Hepatocyte (in vitro differentiated cells): Measurements from ENCODE around the gene DNASE2. TPM values are rescaled to one million over a fixed set of nuclear protein-coding genes. Genes with fewer than 3 reads are reported as not detected.
A peak's percentile ranks its signal among the peaks of the same experiment; 100 is the strongest.
"Not testable (repeated sequence)": the region's sequence is repeated elsewhere in the genome, so short reads cannot be mapped to it uniquely, and the experiment has no call there.

Experiments used
- DNase-seq: peaks from one replicate; pipeline ENCODE4 v3.0.0-alpha.2; 2016; ENCODE audit warnings: low spot score
- H2AFZ ChIP-seq: fragments of 200-600 bp; sonication (generic); 2 replicates; pipeline ENCODE4 v1.6.0; 2016; ENCODE audit warnings: antibody characterized with exemption, mild to moderate bottlenecking
- H3K27ac ChIP-seq: fragments of 200-600 bp; sonication (generic); 2 replicates; pipeline ENCODE4 v1.5.1; 2016; ENCODE audit warnings: mild to moderate bottlenecking
- H3K27me3 ChIP-seq: fragments of 200-600 bp; sonication (generic); 2 replicates; pipeline ENCODE4 v1.6.1; 2016
- H3K36me3 ChIP-seq: fragments of 200-600 bp; sonication (generic); replicated peaks from 2 replicates; pipeline ENCODE4 v1.5.1; 2016; ENCODE audit warnings: low read depth; ENCODE audit not compliant: insufficient read depth
- H3K4me1 ChIP-seq: fragments of 200-600 bp; sonication (generic); 2 replicates; pipeline ENCODE4 v1.5.1; 2016; ENCODE audit warnings: mild to moderate bottlenecking, moderate library complexity; ENCODE audit not compliant: insufficient read depth
- H3K4me2 ChIP-seq: fragments of 200-600 bp; sonication (generic); 2 replicates; pipeline ENCODE4 v1.6.0; 2016
- H3K4me3 ChIP-seq: fragments of 200-600 bp; sonication (generic); 2 replicates; pipeline ENCODE4 v1.5.1; 2016; ENCODE audit warnings: mild to moderate bottlenecking
- H3K79me2 ChIP-seq: fragments of 200-600 bp; sonication (generic); 2 replicates; pipeline ENCODE4 v1.6.0; 2017; ENCODE audit warnings: mild to moderate bottlenecking
- H3K9me2 ChIP-seq: fragments of 200-600 bp; sonication (generic); replicated peaks from 2 replicates; pipeline ENCODE4 v1.6.0; 2017; ENCODE audit warnings: mild to moderate bottlenecking; ENCODE audit not compliant: insufficient read depth
- H3K9me3 ChIP-seq: fragments of 200-600 bp; sonication (generic); 2 replicates; pipeline ENCODE4 v1.5.1; 2016; ENCODE audit warnings: low read depth, mild to moderate bottlenecking
- H4K20me1 ChIP-seq: fragments of 200-600 bp; sonication (generic); 2 replicates; pipeline ENCODE4 v1.6.0; 2016; ENCODE audit warnings: mild to moderate bottlenecking; ENCODE audit not compliant: insufficient read depth, poor library complexity, severe bottlenecking
- CTCF ChIP-seq: fragments of 200-600 bp; sonication (generic); IDR thresholded peaks from 2 replicates; pipeline ENCODE4 v1.5.1; 2016; ENCODE audit warnings: antibody characterized with exemption, mild to moderate bottlenecking; ENCODE audit not compliant: poor library complexity
- EZH2 ChIP-seq: fragments of 200-600 bp; sonication (generic); IDR thresholded peaks from 2 replicates; pipeline ENCODE4 v1.6.1; 2016; ENCODE audit warnings: antibody characterized with exemption, mild to moderate bottlenecking, borderline replicate concordance
- EZH2phosphoT487 ChIP-seq: fragments of 200-600 bp; sonication (generic); IDR thresholded peaks from one replicate; pipeline ENCODE4 v1.6.1; 2018; ENCODE audit warnings: antibody characterized with exemption, mild to moderate bottlenecking, low read depth, moderate library complexity; ENCODE audit not compliant: unreplicated experiment, severe bottlenecking
- WGBS: methylation state at CpG from one replicate; pipeline ENCODE4 v1.1.6; 2016; ENCODE audit warnings: low lambda C conversion rate; ENCODE audit errors: missing lambda C conversion rate; 5-methylcytosine and 5-hydroxymethylcytosine counted together
- polyA plus RNA-seq: library from polyadenylated mRNA; unstranded; fragments of >200 nt; fragmentation: Nextera tagmentation; extraction: Ambion mirVana; gene quantifications from 2 replicates; pipeline ENCODE4 v1.2.1, GENCODE V29; 2016
- total RNA-seq: library from RNA; depleted of rRNA; stranded (reverse); fragments of >200 nt; gene quantifications from 2 replicates; pipeline ENCODE4 v1.2.3, GENCODE V29; 2014

Gene DNASE2
- total and polyA plus RNA-seq, 2 experiments from 2014 or later = 25.7 to 41.3 TPM

GRCh38 chr19:12856653-12857052 is 24.6 kb downstream of the DNASE2 start:
- H3K36me3 ChIP-seq = no peaks in the 10 kb centered on the region
- H3K4me3 ChIP-seq = no peak overlapping the region
- no peak overlapping the region for H2AFZ ChIP-seq
- H3K27me3 ChIP-seq = no peaks in the 10 kb centered on the region
- H3K9me3 ChIP-seq = no peaks in the 10 kb centered on the region
- TF ChIP-seq EZH2 (no peak), CTCF (no peak), EZH2phosphoT487 (no peak)
- no peaks in the 10 kb centered on the region for H3K79me2 ChIP-seq
- H3K9me2 ChIP-seq = no peaks in the 10 kb centered on the region
- H3K4me2 ChIP-seq = no peak overlapping the region
- H3K27ac ChIP-seq = no peak overlapping the region
- H4K20me1 ChIP-seq = no peaks in the 10 kb centered on the region
- WGBS = 79% methylated on average over 1 of the region's 1 CpG
- DNase-seq = no peak
- no peaks in the 10 kb centered on the region for H3K4me1 ChIP-seq

GRCh38 chr19:12847159-12848139 is 33.8 kb downstream of the DNASE2 start:
- Histone ChIP-seq H3K4me3 (no peak overlapping the region), H3K27me3 (no peaks in the 10 kb centered on the region), H3K27ac (no peak overlapping the region), H3K79me2 (no peaks in the 10 kb centered on the region), H3K9me2 (no peaks in the 10 kb centered on the region), H4K20me1 (no peaks in the 10 kb centered on the region), H3K4me2 (peak overlapping the region; percentile 76), H3K4me1 (no peaks in the 10 kb centered on the region), H2AFZ (peak overlapping the region; percentile 59), H3K9me3 (no peaks in the 10 kb centered on the region), H3K36me3 (no peaks in the 10 kb centered on the region)
- peak; percentile 93 for DNase-seq
- 27% methylated on average over 63 of the region's 69 CpGs for WGBS
- no peak for TF ChIP-seq EZH2phosphoT487
- TF ChIP-seq CTCF = peak; percentile 99

- 91% methylated on average over 6 of the region's 7 CpGs for WGBS
- H4K20me1 ChIP-seq, DNase-seq, H3K4me1 ChIP-seq, H3K9me2 ChIP-seq, H3K79me2 ChIP-seq, H3K4me2 ChIP-seq, H2AFZ ChIP-seq, H3K9me3 ChIP-seq, H3K27me3 ChIP-seq, H3K27ac ChIP-seq, H3K36me3 ChIP-seq, H3K4me3 ChIP-seq: not testable (repeated sequence)
Measured at GRCh38 chr19:12846613-12847012, 34.6 kb downstream of the DNASE2 start.

- peaks cover 29% of the 10 kb centered on the region for H3K27me3 ChIP-seq
Measured at GRCh38 chr19:12843999-12844732, 37.1 kb downstream of the DNASE2 start.

More at GRCh38 chr19:12843999-12844732, 37.1 kb downstream of the DNASE2 start:
- Histone ChIP-seq H3K4me3 (no peak overlapping the region), H2AFZ (no peak overlapping the region), H4K20me1 (no peaks in the 10 kb centered on the region), H3K4me1 (no peaks in the 10 kb centered on the region), H3K9me3 (no peaks in the 10 kb centered on the region), H3K79me2 (no peaks in the 10 kb centered on the region), H3K4me2 (no peak overlapping the region), H3K36me3 (no peaks in the 10 kb centered on the region), H3K27ac (no peak overlapping the region), H3K9me2 (no peaks in the 10 kb centered on the region)
- 87% methylated on average over 3 of the region's 3 CpGs for WGBS
- TF ChIP-seq EZH2phosphoT487 (no peak), CTCF (no peak), EZH2 (no peak)
- no peak for DNase-seq
